ENCODE measurements around the gene CMTM1. TPM values are rescaled to one million over a fixed set of nuclear protein-coding genes. Genes with fewer than 3 reads are reported as not detected.

CMTM1 gene
- total RNA-seq, 4 donors from 2014 or later: 0.89 TPM; not detected in 3

DNA sequence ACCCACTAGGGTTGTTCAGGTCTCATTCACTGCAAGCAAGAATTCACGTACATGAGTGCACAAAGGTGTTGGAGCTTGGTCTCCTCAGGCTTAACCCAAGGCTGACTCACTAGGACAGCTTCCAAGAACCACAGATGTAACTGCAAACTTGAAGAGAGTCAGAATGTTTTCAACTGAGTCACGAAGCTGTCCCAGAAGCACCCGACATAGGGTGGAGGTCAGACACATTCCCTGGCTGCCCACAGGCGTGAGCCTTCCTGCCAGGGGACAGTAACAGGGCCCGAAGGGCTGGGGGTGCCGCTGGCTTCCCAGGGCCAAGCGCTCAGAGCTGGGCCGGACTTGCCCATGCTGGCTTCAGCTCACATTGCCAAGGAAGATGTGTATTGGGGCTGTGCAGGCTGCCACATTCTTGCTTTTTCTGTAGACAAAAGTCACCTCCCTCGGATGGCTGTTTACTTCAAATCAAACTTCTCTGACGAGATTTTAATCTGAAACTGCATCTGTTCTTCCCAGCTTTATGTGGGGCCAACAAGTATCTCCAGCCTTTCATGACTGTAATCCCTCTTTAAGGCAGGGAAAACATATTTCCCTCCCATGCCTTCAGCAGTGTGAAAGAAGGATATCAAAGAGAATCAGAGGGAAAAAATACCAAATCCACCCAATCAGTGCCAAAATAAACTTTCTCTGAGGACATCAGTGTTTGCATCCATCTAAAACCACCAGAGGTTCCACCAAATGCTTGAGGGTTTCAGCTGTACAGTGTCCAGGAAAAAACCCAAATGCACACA is 52.5 kb downstream of the CMTM1 start:
- H3K27ac ChIP-seq: peak overlapping the region in 1 of 4 donors; percentile 45
- no peaks in the 10 kb centered on the region for H3K9me3 ChIP-seq
- no peaks in the 10 kb centered on the region for H3K27me3 ChIP-seq
- H3K36me3 ChIP-seq: peaks cover 0 to 44% of the 10 kb centered on the region in 2 donors
- no peak for TF ChIP-seq EP300 (IDR thresholded peaks at IDR 0.05)
- TF ChIP-seq POLR2AphosphoS5 (IDR thresholded peaks at IDR 0.05): no peak
- no peak for TF ChIP-seq POLR2A (IDR thresholded peaks at IDR 0.05)
- TF ChIP-seq, protein P1, sequence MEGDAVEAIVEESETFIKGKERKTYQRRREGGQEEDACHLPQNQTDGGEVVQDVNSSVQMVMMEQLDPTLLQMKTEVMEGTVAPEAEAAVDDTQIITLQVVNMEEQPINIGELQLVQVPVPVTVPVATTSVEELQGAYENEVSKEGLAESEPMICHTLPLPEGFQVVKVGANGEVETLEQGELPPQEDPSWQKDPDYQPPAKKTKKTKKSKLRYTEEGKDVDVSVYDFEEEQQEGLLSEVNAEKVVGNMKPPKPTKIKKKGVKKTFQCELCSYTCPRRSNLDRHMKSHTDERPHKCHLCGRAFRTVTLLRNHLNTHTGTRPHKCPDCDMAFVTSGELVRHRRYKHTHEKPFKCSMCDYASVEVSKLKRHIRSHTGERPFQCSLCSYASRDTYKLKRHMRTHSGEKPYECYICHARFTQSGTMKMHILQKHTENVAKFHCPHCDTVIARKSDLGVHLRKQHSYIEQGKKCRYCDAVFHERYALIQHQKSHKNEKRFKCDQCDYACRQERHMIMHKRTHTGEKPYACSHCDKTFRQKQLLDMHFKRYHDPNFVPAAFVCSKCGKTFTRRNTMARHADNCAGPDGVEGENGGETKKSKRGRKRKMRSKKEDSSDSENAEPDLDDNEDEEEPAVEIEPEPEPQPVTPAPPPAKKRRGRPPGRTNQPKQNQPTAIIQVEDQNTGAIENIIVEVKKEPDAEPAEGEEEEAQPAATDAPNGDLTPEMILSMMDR (IDR thresholded peaks at IDR 0.05): no peak
- H3K4me3 ChIP-seq: no peak overlapping the region
- 27 to 30% methylated on average over 4 to 7 of the region's 10 CpGs for WGBS, 2 donors (ENCODE audit: low coverage in 1 of 2)
- ATAC-seq: peak; percentile 80
- H3K4me1 ChIP-seq: peaks cover 0 to 17% (median 0%) of the 10 kb centered on the region in 3 donors

DNA sequence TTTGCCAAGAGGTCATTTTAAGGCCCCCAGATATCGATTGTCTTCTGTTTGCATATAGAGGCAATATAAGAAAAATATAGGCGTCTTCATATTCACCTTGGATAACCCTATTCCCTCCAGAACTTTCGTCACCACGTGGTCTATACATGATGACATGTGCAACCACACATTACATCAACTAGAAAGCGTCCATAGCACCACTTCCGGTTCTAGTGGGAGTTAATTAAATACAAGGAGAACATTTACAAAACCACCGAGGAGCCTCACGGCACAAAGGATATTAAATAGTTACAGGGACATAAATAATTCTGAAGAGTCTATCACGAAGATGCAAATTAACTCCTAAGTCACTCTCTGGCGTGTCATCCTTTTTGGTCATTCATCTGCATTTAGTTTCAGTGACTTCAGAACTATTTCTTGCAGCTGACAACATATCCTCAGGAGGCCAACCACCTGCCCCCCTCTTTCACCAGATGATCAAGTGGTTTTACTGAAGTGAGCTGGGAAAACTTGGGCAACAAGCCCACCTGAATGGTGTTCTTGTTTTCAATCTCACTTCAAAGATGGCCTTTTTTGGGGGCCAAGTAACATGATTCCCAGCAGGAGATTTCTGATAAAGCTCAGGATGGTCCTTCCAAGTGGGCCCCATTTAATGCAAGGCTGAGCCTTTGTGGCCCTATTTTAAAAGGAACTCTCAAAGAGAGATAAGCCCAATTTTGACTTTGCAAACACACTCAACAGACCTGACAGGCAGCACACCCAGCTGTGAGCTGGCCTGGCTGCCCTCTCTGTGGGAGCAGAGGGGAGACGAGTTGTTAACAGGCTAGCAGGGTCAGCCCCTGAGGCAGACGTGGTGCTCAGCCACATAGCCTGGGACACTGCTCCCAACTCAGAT is 53.5 kb downstream of the CMTM1 start:
- no peak overlapping the region for H3K27ac ChIP-seq
- WGBS, 2 donors (ENCODE audit: low coverage in 1 of 2): 67 to 83% methylated on average over 9 to 10 of the region's 12 CpGs
- H3K36me3 ChIP-seq: peaks cover 0 to 34% of the 10 kb centered on the region in 2 donors
- TF ChIP-seq POLR2AphosphoS5 (IDR thresholded peaks at IDR 0.05) (no peak), EP300 (IDR thresholded peaks at IDR 0.05) (no peak), POLR2A (IDR thresholded peaks at IDR 0.05) (no peak)
- TF ChIP-seq, protein P1 (IDR thresholded peaks at IDR 0.05): no peak
- no peak overlapping the region for H3K4me3 ChIP-seq
- no peaks in the 10 kb centered on the region for H3K27me3 ChIP-seq
- ATAC-seq: no peak
- peaks cover 0 to 17% (median 0%) of the 10 kb centered on the region in 3 donors for H3K4me1 ChIP-seq
- no peaks in the 10 kb centered on the region for H3K9me3 ChIP-seq

DNA sequence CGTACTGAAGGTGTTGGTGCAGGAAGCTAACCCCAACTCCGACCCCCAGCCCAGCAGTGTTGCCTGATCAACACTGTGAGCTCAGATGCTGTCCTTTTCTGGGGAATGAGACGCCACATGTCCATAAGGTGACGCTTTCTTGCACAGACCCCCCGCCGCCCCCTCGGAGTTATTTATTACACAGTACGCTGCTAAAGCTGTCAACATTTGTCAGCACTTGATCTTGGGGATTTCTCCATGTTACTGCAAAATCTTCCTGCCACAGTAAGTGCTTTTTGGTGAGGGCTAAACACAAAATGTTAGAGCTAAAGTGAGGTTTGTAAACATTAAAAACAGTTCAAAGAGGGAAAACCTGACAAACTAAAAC is 54.2 kb downstream of the CMTM1 start:
- Histone ChIP-seq H3K27ac (no peak overlapping the region), H3K4me1 (peaks cover 0 to 17% (median 0%) of the 10 kb centered on the region in 3 donors), H3K36me3 (peaks cover 0 to 33% of the 10 kb centered on the region in 2 donors), H3K27me3 (no peaks in the 10 kb centered on the region), H3K9me3 (no peaks in the 10 kb centered on the region), H3K4me3 (no peak overlapping the region)
- 86% methylated on average over 8 of the region's 8 CpGs; no CpG with 5 or more reads in 1 of the 2 donors for WGBS, 2 donors (ENCODE audit: low coverage in 1 of 2)
- no peak for TF ChIP-seq POLR2AphosphoS5 (IDR thresholded peaks at IDR 0.05)
- TF ChIP-seq EP300 (IDR thresholded peaks at IDR 0.05): no peak
- TF ChIP-seq, protein P1 (IDR thresholded peaks at IDR 0.05): no peak
- no peak for TF ChIP-seq POLR2A (IDR thresholded peaks at IDR 0.05)
- ATAC-seq: no peak

DNA sequence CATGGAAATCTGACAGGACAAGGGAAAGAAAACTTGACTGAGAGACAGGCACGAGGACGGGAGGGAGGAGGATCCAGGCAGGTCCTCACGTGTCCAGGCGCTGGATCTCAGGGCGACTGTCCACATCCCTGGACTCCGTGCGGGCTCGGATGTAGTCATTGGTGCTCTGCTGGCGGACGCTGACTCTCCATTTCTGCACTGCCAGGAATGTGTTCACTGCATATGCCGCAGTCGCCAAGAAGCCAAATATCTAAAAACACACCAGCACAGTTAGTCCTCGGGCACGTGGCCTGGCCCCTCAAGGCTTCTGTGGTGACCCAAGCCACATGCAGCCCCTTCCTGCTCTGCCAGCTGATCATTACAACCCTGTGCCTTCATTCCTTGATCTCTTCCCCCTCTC is 55.7 kb downstream of the CMTM1 start:
- H3K4me1 ChIP-seq: peaks cover 0 to 17% (median 0%) of the 10 kb centered on the region in 3 donors
- no peaks in the 10 kb centered on the region for H3K27me3 ChIP-seq
- no peak overlapping the region for H3K4me3 ChIP-seq
- ATAC-seq: no peak
- H3K27ac ChIP-seq: no peak overlapping the region
- H3K36me3 ChIP-seq: peaks cover 0 to 33% of the 10 kb centered on the region in 2 donors
- 89% methylated on average over 13 of the region's 14 CpGs; no CpG with 5 or more reads in 1 of the 2 donors for WGBS, 2 donors (ENCODE audit: low coverage in 1 of 2)
- TF ChIP-seq, protein P1 (IDR thresholded peaks at IDR 0.05): no peak
- no peak for TF ChIP-seq POLR2A (IDR thresholded peaks at IDR 0.05)
- TF ChIP-seq POLR2AphosphoS5 (IDR thresholded peaks at IDR 0.05): no peak
- TF ChIP-seq EP300 (IDR thresholded peaks at IDR 0.05): no peak
- H3K9me3 ChIP-seq: no peaks in the 10 kb centered on the region

Measured in gastroesophageal sphincter (tissue), 4 donors.